Colonic mucosa (tissue), 4 donors: ENCODE data around the gene ARFIP2. TPM values are rescaled to one million over a fixed set of nuclear protein-coding genes. Genes with fewer than 3 reads are reported as not detected.

Experiments
- DNase-seq: peaks from one replicate; pipeline ENCODE4 v3.0.0-alpha.2; 2020
- H3K27ac ChIP-seq: fragments of 200-600 bp; one replicate; pipeline ENCODE4 v1.8.0; 2021
- H3K27me3 ChIP-seq: fragments of 200-600 bp; one replicate; pipeline ENCODE4 v1.8.0; 2021
- H3K36me3 ChIP-seq: fragments of 200-600 bp; one replicate; pipeline ENCODE4 v1.8.0; 2021
- H3K4me1 ChIP-seq: fragments of 200-600 bp; one replicate; pipeline ENCODE4 v1.8.0; 2021; ENCODE audit warnings: mild to moderate bottlenecking
- H3K4me3 ChIP-seq: fragments of 200-600 bp; one replicate; pipeline ENCODE4 v1.8.0; 2021
- H3K9ac ChIP-seq, 2 donors: one replicate each; pipeline ENCODE4 v1.7.0; 2013; ENCODE audit warnings: control low read depth in 2 of 2, low read depth in 2 of 2, low read length in 2 of 2
- H3K9me3 ChIP-seq: fragments of 200-600 bp; one replicate; pipeline ENCODE4 v1.8.0; 2021
- CTCF ChIP-seq: fragments of 200-600 bp; IDR thresholded peaks from one replicate; pipeline ENCODE4 v1.8.0; 2022; ENCODE audit warnings: antibody characterized with exemption, mild to moderate bottlenecking
- intact Hi-C: fragments of 100-400 bp; cut with DNase I; formaldehyde crosslinking; loops from one replicate; pipeline ENCODE4 v1.14.1; 2022
- total RNA-seq, 2 donors: library from RNA; stranded (reverse); fragmentation: NEBNext Ultra II Directional in 1 of 2; extraction: Animal tissue kit (Norgen Biotek cat#: 25700) in 1 of 2; gene quantifications; one replicate each; pipeline ENCODE4 v1.2.1, GENCODE V29; 2021
- donor health status: healthy.
- donor health status: DM: no; HTN: no; CAD: no.
- donor health status: DM: no; HTN: no; CAD: no.

Gene ARFIP2
- total RNA-seq, 2 donors from 2014 or later: 76.9 to 87.3 TPM

GRCh38 chr11:6488342-6488741 lies 7.2 kb upstream of the ARFIP2 start:
- Histone ChIP-seq H3K27ac (peak overlapping the region; percentile 59), H3K4me3 (no peak overlapping the region), H3K27me3 (no peaks in the 10 kb centered on the region), H3K9ac (no peak overlapping the region), H3K4me1 (no peaks in the 10 kb centered on the region), H3K36me3 (no peaks in the 10 kb centered on the region), H3K9me3 (no peaks in the 10 kb centered on the region)
- DNase-seq: no peak
- TF ChIP-seq CTCF: no peak
- intact Hi-C loops: no loop called here

- Histone ChIP-seq H3K4me1 (peaks cover 10% of the 10 kb centered on the region), H3K9ac (no peak overlapping the region), H3K9me3 (no peaks in the 10 kb centered on the region), H3K27ac (peak overlapping the region; percentile 29), H3K27me3 (no peaks in the 10 kb centered on the region), H3K36me3 (no peaks in the 10 kb centered on the region), H3K4me3 (no peak overlapping the region)
- intact Hi-C loops: no loop called here
- TF ChIP-seq CTCF: no peak
- no peak for DNase-seq
Observed at GRCh38 chr11:6486938-6487337, 5.8 kb upstream of the ARFIP2 start.

- Histone ChIP-seq H3K27me3 (no peaks in the 10 kb centered on the region), H3K9me3 (no peaks in the 10 kb centered on the region), H3K27ac (peak overlapping the region; percentile 29), H3K4me1 (peaks cover 10% of the 10 kb centered on the region), H3K4me3 (no peak overlapping the region), H3K36me3 (no peaks in the 10 kb centered on the region), H3K9ac (no peak overlapping the region)
- DNase-seq: no peak
- intact Hi-C loops: no loop called here
- TF ChIP-seq CTCF: no peak
Observed at GRCh38 chr11:6486256-6486655, 5.1 kb upstream of the ARFIP2 start.

GRCh38 chr11:6485661-6486060 lies 4.5 kb upstream of the ARFIP2 start:
- TF ChIP-seq CTCF: no peak
- DNase-seq: no peak
- Histone ChIP-seq H3K4me3 (no peak overlapping the region), H3K9ac (no peak overlapping the region), H3K4me1 (peaks cover 10% of the 10 kb centered on the region), H3K36me3 (no peaks in the 10 kb centered on the region), H3K27ac (no peak overlapping the region), H3K27me3 (no peaks in the 10 kb centered on the region), H3K9me3 (no peaks in the 10 kb centered on the region)
- intact Hi-C loops: no loop called here

- Histone ChIP-seq H3K4me3 (peak overlapping the region; percentile 64), H3K9ac (no peak overlapping the region), H3K9me3 (no peaks in the 10 kb centered on the region), H3K27me3 (no peaks in the 10 kb centered on the region), H3K27ac (peak overlapping the region; percentile 87), H3K36me3 (no peaks in the 10 kb centered on the region), H3K4me1 (peaks cover 10% of the 10 kb centered on the region)
- TF ChIP-seq CTCF: no peak
- DNase-seq: no peak
- intact Hi-C loops: no loop called here
Observed at GRCh38 chr11:6483015-6483414, 1.9 kb upstream of the ARFIP2 start.

GRCh38 chr11:6482441-6482840 lies 1.3 kb upstream of the ARFIP2 start:
- Histone ChIP-seq H3K4me3 (peak overlapping the region; percentile 64), H3K27ac (peak overlapping the region; percentile 87), H3K36me3 (no peaks in the 10 kb centered on the region), H3K9me3 (no peaks in the 10 kb centered on the region), H3K9ac (peak overlapping the region; percentile 78 to 90), H3K27me3 (no peaks in the 10 kb centered on the region), H3K4me1 (peaks cover 10% of the 10 kb centered on the region)
- no peak for TF ChIP-seq CTCF
- no peak for DNase-seq
- intact Hi-C loops: no loop called here
